COLO668 (cell line): ENCODE measurements around the gene RFX7.
"Not testable (repeated sequence)": the region's sequence is repeated elsewhere in the genome, so short reads cannot be mapped to it uniquely, and the experiment has no call there.

ENCODE experiments used
- DNase-seq: peaks from one replicate; lab custom pipeline; 2025; ENCODE audit not compliant: unreplicated experiment; lab: John Stamatoyannopoulos, UW

Gene RFX7

GRCh38 chr15:56243163-56244037 is at the start of gene RFX7:
TSS of gene RFX7 (minus strand) at chr15:56243879. CDS start at chr15:56243285, 594 bp downstream.
- peak; percentile 86 for DNase-seq

DNA sequence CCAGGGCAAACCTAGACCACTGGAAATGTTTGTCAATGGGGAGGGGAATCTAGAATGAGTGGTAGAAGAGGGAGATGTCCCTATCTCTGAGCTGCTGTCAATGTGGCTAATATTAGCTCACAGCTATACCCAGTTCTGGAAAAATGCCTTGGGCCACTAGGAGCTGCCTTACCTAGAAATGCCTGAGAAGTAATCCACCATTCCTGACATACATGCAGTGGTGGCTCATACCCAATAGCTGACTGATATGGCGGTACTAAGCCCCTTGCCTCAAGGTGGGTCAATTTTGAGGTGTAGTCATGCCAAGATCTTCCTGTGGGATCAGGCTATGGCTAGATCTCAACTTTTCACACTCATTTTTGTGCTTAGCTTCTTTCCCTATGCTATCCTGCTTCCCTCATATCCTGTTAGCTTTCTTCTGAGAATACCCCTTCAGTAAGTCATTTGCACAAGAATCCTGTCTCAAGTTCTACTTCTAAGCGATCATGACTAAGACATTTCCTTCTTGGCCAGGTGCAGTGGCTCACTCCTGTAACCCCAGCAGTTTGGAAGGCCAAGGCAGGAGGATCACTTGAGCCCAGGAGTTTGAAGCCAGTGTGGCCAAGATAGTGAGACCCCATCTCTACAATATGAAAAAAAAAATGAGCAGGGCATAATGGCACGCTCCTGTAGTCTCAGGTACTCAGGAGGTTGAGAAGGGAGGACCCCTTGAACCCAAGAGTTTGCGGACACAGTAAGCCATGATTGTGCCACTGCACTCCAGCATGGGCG is 49.1 kb upstream of the RFX7 start:
- DNase-seq = no peak

GRCh38 chr15:56291741-56292140 is 48.1 kb upstream of the RFX7 start:
- DNase-seq = no peak

GRCh38 chr15:56286213-56286612 is 42.5 kb upstream of the RFX7 start:
- no peak for DNase-seq

- no peak for DNase-seq
These were observed 37.5 kb upstream of the RFX7 start for GRCh38 chr15:56281145-56281544.

DNA sequence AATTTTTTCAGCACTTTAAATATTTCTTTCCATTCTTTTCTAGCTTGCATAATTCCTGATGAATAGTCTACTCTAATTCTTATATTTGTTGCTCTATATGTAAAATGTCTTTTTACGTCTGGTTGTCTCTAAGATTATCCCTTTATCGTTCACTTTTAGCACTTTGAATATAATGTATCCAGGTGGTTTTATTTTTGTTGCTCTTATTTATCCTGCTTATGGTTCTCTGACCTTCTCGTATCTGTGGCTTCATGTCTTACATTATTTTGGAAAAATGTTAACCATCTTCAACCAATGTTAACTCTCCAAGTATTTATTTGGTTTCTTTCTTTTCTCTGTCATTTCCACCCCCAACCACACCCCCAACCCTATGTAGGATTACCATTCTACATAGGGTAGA is 30.0 kb upstream of the RFX7 start:
- DNase-seq = no peak

DNA sequence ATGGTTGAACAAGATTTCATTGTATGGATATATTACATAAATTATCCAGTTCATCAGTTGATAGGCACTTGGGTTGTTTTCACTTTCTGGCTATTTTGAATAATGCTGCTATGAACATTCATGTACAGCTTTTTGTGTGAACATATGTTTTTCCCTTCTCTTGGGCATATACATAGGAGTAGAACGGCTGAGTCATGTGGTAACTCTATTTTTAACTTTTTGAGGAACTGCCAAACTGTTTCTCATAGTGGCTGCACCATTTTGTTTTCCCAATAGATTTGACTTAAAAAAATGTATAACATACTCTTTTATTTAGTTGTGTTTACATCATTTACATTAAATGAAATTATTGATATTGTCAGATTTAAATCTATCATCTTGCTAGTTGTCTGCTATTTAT is 28.8 kb upstream of the RFX7 start:
- no peak for DNase-seq

- not testable (repeated sequence) for DNase-seq
These were observed 22.8 kb upstream of the RFX7 start for GRCh38 chr15:56266465-56266864.

- no peak for DNase-seq
These were observed 18.3 kb upstream of the RFX7 start for GRCh38 chr15:56261854-56262509.

GRCh38 chr15:56257306-56257705 is 13.6 kb upstream of the RFX7 start:
- not testable (repeated sequence) for DNase-seq

DNA sequence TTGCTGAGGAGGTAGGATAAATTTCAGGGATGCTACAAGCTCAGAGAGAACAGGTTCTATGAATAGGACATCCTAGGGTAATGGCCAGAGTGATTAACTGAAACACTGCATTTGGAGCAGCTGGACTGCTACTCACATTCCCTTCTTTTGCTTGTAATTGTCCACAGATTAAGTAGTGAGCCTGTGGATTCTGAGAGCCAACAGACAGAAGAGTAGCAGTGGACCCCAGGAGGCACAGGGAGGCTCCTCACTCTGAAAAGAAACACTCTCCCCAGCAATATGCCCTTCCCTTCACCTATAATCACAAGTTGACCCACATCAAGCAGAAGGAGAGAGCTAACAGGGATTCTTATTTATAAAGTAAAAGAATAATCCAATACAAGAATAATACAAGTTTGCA is 10.6 kb upstream of the RFX7 start:
- no peak for DNase-seq

DNA sequence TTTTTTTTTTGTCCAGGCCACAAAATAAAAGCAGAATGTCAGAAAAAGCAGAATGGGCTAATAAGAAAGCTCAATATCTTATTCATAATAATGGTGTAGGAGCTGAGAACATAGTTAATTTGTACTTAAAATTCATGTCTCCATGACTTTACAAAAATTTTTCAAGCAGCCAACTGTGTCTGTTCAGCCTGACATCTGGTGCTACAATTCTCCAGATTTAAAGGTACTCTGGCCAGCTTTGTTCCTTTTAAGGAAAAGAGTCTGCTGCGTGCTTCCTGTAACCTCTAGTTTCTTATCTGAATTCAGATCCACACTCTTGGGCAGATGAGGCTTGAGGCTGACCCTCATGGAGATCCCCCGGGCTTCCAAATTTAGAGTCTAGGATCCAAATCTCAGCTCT is 8.7 kb upstream of the RFX7 start:
- no peak for DNase-seq

- DNase-seq = no peak
These were observed 7.8 kb upstream of the RFX7 start for GRCh38 chr15:56251315-56252095.

DNA sequence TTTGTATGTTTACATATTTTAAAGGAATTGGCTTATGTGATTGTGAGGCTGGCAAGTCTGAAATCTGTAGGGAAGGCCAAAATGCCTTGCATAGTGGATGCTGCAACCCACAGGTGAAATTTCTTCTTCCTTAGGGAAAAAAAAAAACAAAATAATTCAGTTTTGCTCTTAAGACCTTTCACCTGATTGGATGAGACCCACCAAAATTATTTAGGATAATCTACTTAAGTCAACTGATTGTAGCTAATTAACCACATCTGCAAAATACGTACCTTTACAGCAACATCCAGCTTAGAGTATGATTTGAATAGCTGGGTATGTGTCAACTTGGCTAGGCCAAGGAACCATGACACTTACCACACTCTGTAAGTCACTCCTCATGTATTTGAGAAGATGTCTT is 6.9 kb upstream of the RFX7 start:
- DNase-seq = no peak

DNA sequence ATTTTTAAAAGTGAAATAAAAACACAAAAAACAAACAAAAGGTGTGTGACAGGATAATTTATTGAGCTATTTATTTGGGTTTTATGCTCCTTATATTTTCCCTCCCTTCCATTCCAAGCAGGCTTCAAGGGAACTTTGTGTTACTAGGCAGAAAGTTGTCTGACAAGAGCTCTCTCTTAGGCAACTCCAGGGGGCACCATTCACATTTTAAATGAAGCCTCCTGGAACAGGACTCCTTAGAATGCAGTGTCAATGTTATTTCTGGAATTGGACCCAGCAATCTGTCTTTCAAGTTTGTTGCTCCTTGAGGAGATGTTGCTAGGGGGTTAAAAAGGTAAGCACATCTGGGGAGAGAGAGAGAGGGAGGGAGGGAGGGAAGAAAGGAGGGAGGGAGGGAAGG is 5.4 kb upstream of the RFX7 start:
- DNase-seq = no peak

- DNase-seq = no peak
These were observed 4.8 kb upstream of the RFX7 start for GRCh38 chr15:56248311-56248992.

GRCh38 chr15:56247266-56247665 is 3.6 kb upstream of the RFX7 start:
- no peak for DNase-seq

DNA sequence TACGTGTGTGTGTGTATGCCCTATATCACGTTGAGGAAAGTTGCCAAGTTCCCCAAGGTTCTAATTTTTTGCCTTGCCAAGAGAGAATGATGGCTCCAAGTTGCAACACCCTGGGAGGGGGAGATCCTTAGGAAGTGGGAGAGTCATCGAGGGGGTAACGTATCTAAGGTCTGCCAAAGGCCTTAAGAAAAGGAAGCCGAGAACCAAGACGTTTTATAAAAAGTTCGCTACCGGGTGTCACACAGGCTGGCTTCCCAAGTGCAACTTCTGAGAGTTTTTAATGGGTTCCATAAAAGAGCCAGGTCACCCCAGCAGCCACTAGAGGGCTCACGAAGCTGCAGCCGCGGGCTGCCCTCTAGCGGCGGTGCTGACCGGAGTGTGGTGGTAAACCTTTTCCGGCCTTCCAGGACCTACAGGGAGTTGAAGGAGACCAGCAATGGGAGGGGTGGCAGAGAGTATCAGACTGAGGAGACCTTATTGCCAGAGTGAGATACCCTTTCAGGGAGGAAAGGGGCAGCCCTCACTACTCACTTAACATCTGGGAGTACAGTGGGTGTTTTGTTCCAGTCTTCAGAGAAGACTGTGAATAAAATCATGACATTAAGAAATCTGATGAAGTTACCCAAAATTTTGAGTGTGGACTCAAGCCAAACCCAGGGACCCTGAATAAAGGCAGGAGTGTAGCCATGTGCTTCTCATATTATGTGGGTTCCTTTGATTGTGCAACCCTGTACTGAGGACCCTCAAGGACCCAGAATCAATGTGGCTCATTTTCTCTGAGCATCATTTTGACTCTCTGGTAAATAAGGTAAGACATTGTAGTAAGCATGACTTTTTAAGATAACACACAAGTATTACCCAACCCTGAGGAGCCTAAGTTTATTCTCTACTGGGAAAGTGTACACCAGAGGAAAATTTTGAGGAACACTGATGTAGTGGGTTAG is 2.5 kb upstream of the RFX7 start:
- DNase-seq = peak; percentile 87
